ENCODE results near the gene CUL4A. TPM values are rescaled to one million over a fixed set of nuclear protein-coding genes. Genes with fewer than 3 reads are reported as not detected.

CUL4A gene
- total and polyA plus RNA-seq, 2 experiments from 2014 or later, result 67.5 to 195 TPM

DNA sequence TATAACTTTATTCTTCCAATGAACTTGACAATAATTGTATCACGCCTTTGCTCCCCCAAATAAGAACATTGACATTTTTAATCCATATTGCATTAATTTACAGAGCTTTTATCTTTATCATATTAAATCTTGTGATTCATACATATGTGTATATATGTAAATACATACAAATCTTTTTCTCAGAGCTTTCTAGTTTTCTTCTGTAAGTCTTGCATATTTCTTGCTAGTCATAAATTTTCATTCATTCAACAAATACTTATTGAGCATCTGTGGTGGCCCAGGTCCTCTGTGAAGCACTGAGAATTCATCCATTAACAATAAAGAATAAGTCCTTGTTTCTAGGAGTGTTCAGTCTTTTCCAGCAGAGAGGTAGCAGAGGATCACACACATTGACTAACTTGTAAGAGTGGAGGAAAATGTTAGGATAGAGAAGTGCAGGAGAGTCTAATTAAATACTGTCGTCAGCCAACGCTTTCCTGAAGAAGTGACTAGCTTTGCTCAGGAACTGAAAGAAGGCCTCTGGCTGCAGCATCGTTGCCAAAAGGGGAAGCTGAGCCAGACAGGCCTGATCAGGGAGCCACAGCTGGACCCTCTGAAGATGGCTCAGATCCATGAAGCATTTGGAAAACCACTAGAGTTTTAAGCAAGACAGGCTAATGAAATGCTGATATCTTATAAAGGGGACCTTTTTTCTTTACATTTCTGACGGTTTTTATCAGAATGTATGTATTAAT lies 49.1 kb downstream of the CUL4A start (continued):
- TF ChIP-seq, protein P1, sequence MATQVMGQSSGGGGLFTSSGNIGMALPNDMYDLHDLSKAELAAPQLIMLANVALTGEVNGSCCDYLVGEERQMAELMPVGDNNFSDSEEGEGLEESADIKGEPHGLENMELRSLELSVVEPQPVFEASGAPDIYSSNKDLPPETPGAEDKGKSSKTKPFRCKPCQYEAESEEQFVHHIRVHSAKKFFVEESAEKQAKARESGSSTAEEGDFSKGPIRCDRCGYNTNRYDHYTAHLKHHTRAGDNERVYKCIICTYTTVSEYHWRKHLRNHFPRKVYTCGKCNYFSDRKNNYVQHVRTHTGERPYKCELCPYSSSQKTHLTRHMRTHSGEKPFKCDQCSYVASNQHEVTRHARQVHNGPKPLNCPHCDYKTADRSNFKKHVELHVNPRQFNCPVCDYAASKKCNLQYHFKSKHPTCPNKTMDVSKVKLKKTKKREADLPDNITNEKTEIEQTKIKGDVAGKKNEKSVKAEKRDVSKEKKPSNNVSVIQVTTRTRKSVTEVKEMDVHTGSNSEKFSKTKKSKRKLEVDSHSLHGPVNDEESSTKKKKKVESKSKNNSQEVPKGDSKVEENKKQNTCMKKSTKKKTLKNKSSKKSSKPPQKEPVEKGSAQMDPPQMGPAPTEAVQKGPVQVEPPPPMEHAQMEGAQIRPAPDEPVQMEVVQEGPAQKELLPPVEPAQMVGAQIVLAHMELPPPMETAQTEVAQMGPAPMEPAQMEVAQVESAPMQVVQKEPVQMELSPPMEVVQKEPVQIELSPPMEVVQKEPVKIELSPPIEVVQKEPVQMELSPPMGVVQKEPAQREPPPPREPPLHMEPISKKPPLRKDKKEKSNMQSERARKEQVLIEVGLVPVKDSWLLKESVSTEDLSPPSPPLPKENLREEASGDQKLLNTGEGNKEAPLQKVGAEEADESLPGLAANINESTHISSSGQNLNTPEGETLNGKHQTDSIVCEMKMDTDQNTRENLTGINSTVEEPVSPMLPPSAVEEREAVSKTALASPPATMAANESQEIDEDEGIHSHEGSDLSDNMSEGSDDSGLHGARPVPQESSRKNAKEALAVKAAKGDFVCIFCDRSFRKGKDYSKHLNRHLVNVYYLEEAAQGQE (IDR thresholded peaks at IDR 0.05; ENCODE audit: unreplicated experiment), result no peak
- no peak for TF ChIP-seq STAT1 (IDR thresholded peaks at IDR 0.05; ENCODE audit: unreplicated experiment)
- no peak for TF ChIP-seq ZNF114 (CRISPR knock-in tag; IDR thresholded peaks at IDR 0.05)

DNA sequence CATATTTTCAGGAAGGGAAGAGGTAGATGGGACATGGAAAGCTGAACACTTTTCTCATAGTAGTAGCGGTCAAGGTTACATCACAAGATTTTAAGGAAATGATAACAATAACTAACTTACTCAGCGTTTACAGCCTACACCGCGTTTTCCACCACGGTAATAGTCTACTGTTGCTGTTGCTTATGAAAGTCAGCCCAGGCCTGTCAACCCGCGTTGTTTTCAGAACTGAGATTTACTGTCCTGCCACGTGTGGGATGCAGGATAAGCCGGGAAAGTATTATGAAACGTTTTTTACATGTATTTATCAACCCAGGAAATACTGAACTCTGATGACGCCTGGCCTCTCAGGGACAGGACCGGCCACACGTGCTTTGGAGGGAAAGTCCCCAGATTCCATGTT lies 51.6 kb downstream of the CUL4A start:
- Histone ChIP-seq H3K4me3 (no peak overlapping the region), H3K36me3 (ENCODE audit: insufficient read depth) (peaks cover 41% of the 10 kb centered on the region; the same call in 1 of the 2 replicates), H3F3A (replicated peaks; ENCODE audit: low read depth) (no peaks in the 10 kb centered on the region; the same call in 1 of the 2 replicates), H3K4me2 (no peak overlapping the region), H4K20me1 (replicated peaks; ENCODE audit: insufficient read depth) (peaks cover 4% of the 10 kb centered on the region; the same call in 1 of the 2 replicates), H3K79me2 (replicated peaks; ENCODE audit: insufficient read depth) (no peaks in the 10 kb centered on the region; the same call in 1 of the 2 replicates), H3K27ac (ENCODE audit: low read depth) (no peak overlapping the region), H3K9me2 (ENCODE audit: insufficient read depth) (no peaks in the 10 kb centered on the region), H3K27me3 (ENCODE audit: insufficient read depth) (no peaks in the 10 kb centered on the region), H2AFZ (no peak overlapping the region), H3K4me1 (ENCODE audit: insufficient read depth) (no peaks in the 10 kb centered on the region)
- ATAC-seq, result no peak
- Mint-ChIP-seq H3K27ac (no peak overlapping the region), H3K27me3 (ENCODE audit: insufficient read depth, low read depth, poor library complexity) (no peaks in the 10 kb centered on the region), H3K4me1 (no peaks in the 10 kb centered on the region), H3K9me3 (no peaks in the 10 kb centered on the region), H3K36me3 (ENCODE audit: low read depth) (peaks cover 56% of the 10 kb centered on the region), H3K4me3 (no peak overlapping the region)
- DNase-seq (ENCODE audit: low spot score), result no peak
- TF ChIP-seq JUNB (IDR thresholded peaks at IDR 0.05; ENCODE audit: unreplicated experiment) (no peak), NANOG (IDR thresholded peaks at IDR 0.05; ENCODE audit: borderline replicate concordance) (no peak), EZH2phosphoT487 (IDR thresholded peaks at IDR 0.05; ENCODE audit: unreplicated experiment) (no peak), EZH2 (IDR thresholded peaks at IDR 0.05; ENCODE audit: low read depth, unreplicated experiment) (no peak), POLR2AphosphoS5 (IDR thresholded peaks at IDR 0.05; ENCODE audit: low read depth) (no peak), CREB1 (CRISPR knock-in tag; IDR thresholded peaks at IDR 0.05; ENCODE audit: low read depth) (no peak), ZNF114 (CRISPR knock-in tag; IDR thresholded peaks at IDR 0.05) (no peak), STAT1 (IDR thresholded peaks at IDR 0.05; ENCODE audit: unreplicated experiment) (no peak), ZNF331 (CRISPR knock-in tag; IDR thresholded peaks at IDR 0.05; ENCODE audit: low read depth) (no peak)
- TF ChIP-seq, protein P2, sequence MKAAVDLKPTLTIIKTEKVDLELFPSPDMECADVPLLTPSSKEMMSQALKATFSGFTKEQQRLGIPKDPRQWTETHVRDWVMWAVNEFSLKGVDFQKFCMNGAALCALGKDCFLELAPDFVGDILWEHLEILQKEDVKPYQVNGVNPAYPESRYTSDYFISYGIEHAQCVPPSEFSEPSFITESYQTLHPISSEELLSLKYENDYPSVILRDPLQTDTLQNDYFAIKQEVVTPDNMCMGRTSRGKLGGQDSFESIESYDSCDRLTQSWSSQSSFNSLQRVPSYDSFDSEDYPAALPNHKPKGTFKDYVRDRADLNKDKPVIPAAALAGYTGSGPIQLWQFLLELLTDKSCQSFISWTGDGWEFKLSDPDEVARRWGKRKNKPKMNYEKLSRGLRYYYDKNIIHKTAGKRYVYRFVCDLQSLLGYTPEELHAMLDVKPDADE (IDR thresholded peaks at IDR 0.05), result no peak
- TF ChIP-seq, protein P3, sequence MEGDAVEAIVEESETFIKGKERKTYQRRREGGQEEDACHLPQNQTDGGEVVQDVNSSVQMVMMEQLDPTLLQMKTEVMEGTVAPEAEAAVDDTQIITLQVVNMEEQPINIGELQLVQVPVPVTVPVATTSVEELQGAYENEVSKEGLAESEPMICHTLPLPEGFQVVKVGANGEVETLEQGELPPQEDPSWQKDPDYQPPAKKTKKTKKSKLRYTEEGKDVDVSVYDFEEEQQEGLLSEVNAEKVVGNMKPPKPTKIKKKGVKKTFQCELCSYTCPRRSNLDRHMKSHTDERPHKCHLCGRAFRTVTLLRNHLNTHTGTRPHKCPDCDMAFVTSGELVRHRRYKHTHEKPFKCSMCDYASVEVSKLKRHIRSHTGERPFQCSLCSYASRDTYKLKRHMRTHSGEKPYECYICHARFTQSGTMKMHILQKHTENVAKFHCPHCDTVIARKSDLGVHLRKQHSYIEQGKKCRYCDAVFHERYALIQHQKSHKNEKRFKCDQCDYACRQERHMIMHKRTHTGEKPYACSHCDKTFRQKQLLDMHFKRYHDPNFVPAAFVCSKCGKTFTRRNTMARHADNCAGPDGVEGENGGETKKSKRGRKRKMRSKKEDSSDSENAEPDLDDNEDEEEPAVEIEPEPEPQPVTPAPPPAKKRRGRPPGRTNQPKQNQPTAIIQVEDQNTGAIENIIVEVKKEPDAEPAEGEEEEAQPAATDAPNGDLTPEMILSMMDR (conservative IDR thresholded peaks at IDR 0.05; ENCODE audit: low read depth in 2 of 2), result no peak
- TF ChIP-seq, protein P1 (IDR thresholded peaks at IDR 0.05; ENCODE audit: unreplicated experiment), result no peak
